Measurements from ENCODE around the gene MAN2B1. TPM values are rescaled to one million over a fixed set of nuclear protein-coding genes. Genes with fewer than 3 reads are reported as not detected.

Gene MAN2B1
- polyA plus RNA-seq, 1 experiment: 66.9 TPM

DNA sequence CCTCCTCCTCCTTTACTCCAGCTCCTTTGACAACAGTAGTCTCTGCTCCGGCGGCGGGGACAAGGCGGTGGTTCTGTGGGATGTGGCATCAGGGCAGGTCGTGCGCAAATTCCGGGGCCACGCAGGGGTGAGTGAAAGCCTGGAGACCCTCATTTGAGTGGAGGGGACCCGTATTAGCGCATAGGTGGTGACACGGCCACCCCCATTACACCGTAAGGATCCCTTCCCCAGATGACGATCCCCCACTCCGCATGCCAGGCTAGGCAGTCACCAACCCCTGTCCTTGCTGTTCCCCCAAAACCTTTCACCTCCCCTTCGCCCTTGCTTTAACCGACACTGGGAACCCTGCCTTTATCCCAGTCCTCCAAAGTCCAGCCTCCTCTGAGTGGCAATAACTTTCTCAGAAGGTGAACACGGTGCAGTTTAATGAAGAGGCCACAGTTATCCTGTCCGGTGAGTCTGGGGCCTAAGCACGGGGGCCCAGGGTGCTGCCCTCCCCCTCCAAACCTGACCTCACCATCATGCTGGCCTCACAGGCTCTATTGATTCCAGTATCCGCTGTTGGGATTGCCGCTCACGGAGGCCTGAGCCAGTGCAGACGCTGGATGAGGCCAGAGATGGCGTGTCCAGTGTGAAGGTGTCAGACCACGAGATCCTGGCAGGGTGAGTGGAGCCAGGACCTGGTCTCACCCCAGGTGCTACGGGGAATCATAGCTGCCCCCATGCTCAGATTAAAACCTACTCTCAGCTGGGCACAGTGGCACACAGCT, 3.8 kb upstream of the MAN2B1 start:
- TF ChIP-seq, protein P1, sequence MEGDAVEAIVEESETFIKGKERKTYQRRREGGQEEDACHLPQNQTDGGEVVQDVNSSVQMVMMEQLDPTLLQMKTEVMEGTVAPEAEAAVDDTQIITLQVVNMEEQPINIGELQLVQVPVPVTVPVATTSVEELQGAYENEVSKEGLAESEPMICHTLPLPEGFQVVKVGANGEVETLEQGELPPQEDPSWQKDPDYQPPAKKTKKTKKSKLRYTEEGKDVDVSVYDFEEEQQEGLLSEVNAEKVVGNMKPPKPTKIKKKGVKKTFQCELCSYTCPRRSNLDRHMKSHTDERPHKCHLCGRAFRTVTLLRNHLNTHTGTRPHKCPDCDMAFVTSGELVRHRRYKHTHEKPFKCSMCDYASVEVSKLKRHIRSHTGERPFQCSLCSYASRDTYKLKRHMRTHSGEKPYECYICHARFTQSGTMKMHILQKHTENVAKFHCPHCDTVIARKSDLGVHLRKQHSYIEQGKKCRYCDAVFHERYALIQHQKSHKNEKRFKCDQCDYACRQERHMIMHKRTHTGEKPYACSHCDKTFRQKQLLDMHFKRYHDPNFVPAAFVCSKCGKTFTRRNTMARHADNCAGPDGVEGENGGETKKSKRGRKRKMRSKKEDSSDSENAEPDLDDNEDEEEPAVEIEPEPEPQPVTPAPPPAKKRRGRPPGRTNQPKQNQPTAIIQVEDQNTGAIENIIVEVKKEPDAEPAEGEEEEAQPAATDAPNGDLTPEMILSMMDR (IDR thresholded peaks at IDR 0.05; ENCODE audit: insufficient read depth, low read depth, low read length): no peak
- ChIA-PET POLR2A (no interaction called here), CTCF (interaction anchor here (1.0 to 2.4 kb wide), 2 partner anchors 106 to 110 kb away, joined by 3 to 13 read pairs; no protein-coding TSS in a partner anchor)
- no peak for DNase-seq (ENCODE audit: low read depth)
- H3K4me3 ChIP-seq (ENCODE audit: low read depth, low read length): peak overlapping the region; percentile 82
- no peaks in the 10 kb centered on the region for H3K27me3 ChIP-seq (ENCODE audit: control insufficient read depth, insufficient read depth, low read length)
- peaks cover 20% of the 10 kb centered on the region for H3K36me3 ChIP-seq (ENCODE audit: control insufficient read depth, insufficient read depth, low read length)

DNA sequence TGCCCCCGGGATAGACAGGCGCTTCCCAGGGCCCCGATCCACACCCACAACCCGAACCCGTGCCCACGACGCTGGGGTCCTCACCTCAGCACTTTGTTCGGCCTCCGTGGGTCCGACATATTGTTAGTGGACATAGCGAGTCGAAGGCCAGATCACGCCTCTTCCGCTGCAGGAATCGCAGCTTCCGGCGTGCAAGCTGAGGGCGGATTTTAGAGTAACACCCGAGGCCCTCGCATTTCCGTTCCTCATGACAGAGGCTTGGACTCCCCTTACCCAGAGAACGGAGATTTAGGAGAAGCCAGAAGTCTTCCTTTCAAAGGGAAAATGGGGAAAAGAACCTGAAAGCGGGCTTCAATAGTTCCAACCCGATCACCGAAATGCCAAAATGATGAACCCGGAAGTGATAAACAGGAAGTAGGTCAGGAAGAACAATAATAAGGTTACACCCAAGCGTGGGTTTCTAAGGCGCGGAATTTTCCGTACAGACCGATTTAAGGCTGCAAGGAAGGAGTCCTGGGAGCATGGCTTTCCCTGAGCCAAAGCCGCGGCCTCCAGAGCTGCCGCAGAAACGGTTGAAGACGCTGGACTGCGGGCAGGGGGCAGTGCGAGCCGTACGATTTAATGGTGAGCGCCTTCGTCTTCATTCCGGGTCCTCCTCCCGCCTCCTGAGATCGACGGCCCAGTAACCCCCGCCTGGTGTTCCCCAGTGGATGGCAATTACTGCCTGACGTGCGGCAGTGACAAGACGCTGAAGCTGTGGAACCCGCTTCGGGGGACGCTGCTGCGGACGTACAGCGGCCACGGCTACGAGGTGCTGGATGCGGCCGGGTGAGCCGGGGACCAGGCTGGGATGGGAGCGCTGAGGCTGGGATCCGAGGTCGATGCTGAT, 3.0 kb upstream of the MAN2B1 start:
- DNase-seq (ENCODE audit: low read depth): peak; percentile 24
- H3K36me3 ChIP-seq (ENCODE audit: control insufficient read depth, insufficient read depth, low read length): peaks cover 18% of the 10 kb centered on the region
- POLR2A ChIA-PET: no interaction called here
- peak overlapping the region; percentile 82 for H3K4me3 ChIP-seq (ENCODE audit: low read depth, low read length)
- CTCF ChIA-PET: interaction anchor here (1.0 to 2.4 kb wide), 2 partner anchors 106 to 109 kb away, joined by 3 to 13 read pairs; no protein-coding TSS in a partner anchor
- TF ChIP-seq, protein P1 (IDR thresholded peaks at IDR 0.05; ENCODE audit: insufficient read depth, low read depth, low read length): 0 out of 2 replicates have a peak, but pooled peaks have one; percentile 13
- no peaks in the 10 kb centered on the region for H3K27me3 ChIP-seq (ENCODE audit: control insufficient read depth, insufficient read depth, low read length)

DNA sequence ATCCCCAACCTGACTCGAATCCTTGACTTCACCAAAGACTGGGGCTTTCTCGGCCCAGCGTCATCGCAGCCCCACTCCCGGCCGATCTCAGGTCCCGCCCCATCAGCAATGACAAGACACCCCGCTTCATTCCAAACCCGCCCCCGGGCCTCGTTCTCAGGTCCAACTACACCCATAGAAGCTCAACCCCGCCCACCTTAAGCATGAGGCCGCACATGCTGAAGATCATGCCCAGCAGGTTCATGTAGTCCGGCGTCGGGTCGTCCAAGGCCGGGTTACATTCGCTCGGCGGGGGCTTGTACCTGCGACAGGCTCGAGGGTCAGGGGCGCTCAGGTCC, 2.4 kb upstream of the MAN2B1 start:
- ChIA-PET CTCF (interaction anchor here (1.0 to 2.4 kb wide), 4 partner anchors 8 to 105 kb away, joined by 3 to 13 read pairs (median 3); no protein-coding TSS in a partner anchor), POLR2A (interaction anchor here (0.5 kb wide), 1 partner anchor 24 kb away, joined by 3 read pairs; no protein-coding TSS in a partner anchor)
- peaks cover 12% of the 10 kb centered on the region for H3K36me3 ChIP-seq (ENCODE audit: control insufficient read depth, insufficient read depth, low read length)
- TF ChIP-seq, protein P1 (IDR thresholded peaks at IDR 0.05; ENCODE audit: insufficient read depth, low read depth, low read length): no peak
- DNase-seq (ENCODE audit: low read depth): peak; percentile 7
- no peaks in the 10 kb centered on the region for H3K27me3 ChIP-seq (ENCODE audit: control insufficient read depth, insufficient read depth, low read length)
- peak overlapping the region; percentile 82 for H3K4me3 ChIP-seq (ENCODE audit: low read depth, low read length)

DNA sequence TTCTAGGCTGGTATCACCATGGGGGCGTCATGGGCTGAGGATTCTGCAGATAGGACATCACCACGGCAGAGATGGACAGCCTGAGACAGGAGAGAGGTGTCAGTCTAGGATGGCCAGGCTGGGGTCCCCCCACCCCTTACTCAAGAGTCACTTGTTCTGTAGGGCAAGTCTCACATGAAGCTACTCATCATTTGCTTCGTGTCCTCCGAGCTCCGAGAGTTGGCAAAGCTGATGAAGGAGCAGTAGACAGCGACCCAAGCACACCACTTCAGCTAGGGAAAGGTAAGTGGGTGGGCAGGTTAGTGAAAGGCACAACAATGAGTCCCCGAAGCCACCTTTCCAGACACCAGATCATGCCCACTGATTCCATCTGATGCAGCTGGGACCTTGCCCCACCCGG, 1.8 kb upstream of the MAN2B1 start:
- TF ChIP-seq, protein P1 (IDR thresholded peaks at IDR 0.05; ENCODE audit: insufficient read depth, low read depth, low read length): no peak
- peak overlapping the region; percentile 82 for H3K4me3 ChIP-seq (ENCODE audit: low read depth, low read length)
- no peaks in the 10 kb centered on the region for H3K27me3 ChIP-seq (ENCODE audit: control insufficient read depth, insufficient read depth, low read length)
- no peak for DNase-seq (ENCODE audit: low read depth)
- ChIA-PET CTCF (interaction anchor here (1.0 to 2.4 kb wide), 4 partner anchors 8 to 104 kb away, joined by 3 to 13 read pairs (median 3); no protein-coding TSS in a partner anchor), POLR2A (interaction anchor here (0.5 kb wide), 1 partner anchor 23 kb away, joined by 3 read pairs; no protein-coding TSS in a partner anchor)
- H3K36me3 ChIP-seq (ENCODE audit: control insufficient read depth, insufficient read depth, low read length): peaks cover 13% of the 10 kb centered on the region
